Germinal center (tissue), 1 donor: Measurements from ENCODE around the gene FCMR.

ENCODE experiments used
- DNase-seq: peaks from one replicate; pipeline ENCODE4 v3.0.0; 2012; ENCODE audit warnings: mixed read lengths, low spot score

Gene FCMR

GRCh38 chr1:206923009-206923960 lies 1.5 kb upstream of the FCMR start:
- peak; percentile 72 for DNase-seq

GRCh38 chr1:206922524-206922923 lies 783 bp upstream of the FCMR start:
- DNase-seq: no peak

- no peak for DNase-seq
These were observed 3.7 kb downstream of the FCMR start for GRCh38 chr1:206918076-206918475.

- DNase-seq: no peak
These were observed 5.6 kb downstream of the FCMR start for GRCh38 chr1:206916000-206916709.

- no peak for DNase-seq
These were observed 6.6 kb downstream of the FCMR start for GRCh38 chr1:206915030-206915735.

- DNase-seq: no peak
These were observed 7.8 kb downstream of the FCMR start for GRCh38 chr1:206913766-206914537.

- DNase-seq: peak; percentile 80
These were observed 9.2 kb downstream of the FCMR start for GRCh38 chr1:206912445-206913095.

GRCh38 chr1:206911064-206911663 lies 10.6 kb downstream of the FCMR start:
- peak; percentile 74 for DNase-seq

GRCh38 chr1:206909883-206910318 lies 11.8 kb downstream of the FCMR start:
- DNase-seq: no peak

GRCh38 chr1:206909161-206909882 lies 12.4 kb downstream of the FCMR start:
- peak; percentile 22 for DNase-seq

- no peak for DNase-seq
These were observed 13.7 kb downstream of the FCMR start for GRCh38 chr1:206908038-206908437.

GRCh38 chr1:206907304-206907991 lies 14.3 kb downstream of the FCMR start:
- DNase-seq: no peak

- DNase-seq: peak; percentile 81
These were observed 16.2 kb downstream of the FCMR start for GRCh38 chr1:206905295-206906164.

GRCh38 chr1:206904423-206905142 lies 17.2 kb downstream of the FCMR start:
- no peak for DNase-seq

GRCh38 chr1:206903687-206904086 lies 18.1 kb downstream of the FCMR start:
- no peak for DNase-seq

- no peak for DNase-seq
These were observed 19.0 kb downstream of the FCMR start for GRCh38 chr1:206902702-206903101.

- DNase-seq: no peak
These were observed 19.8 kb downstream of the FCMR start for GRCh38 chr1:206901944-206902343.

- no peak for DNase-seq
These were observed 21.6 kb downstream of the FCMR start for GRCh38 chr1:206900149-206900548.
